Measurements from ENCODE around the gene SLC37A1.
A peak's percentile ranks its signal among the peaks of the same experiment; 100 is the strongest.
"Not testable (repeated sequence)": the region's sequence is repeated elsewhere in the genome, so short reads cannot be mapped to it uniquely, and the experiment has no call there.

SLC37A1 gene

GRCh38 chr21:42513151-42513984 is at the start of gene SLC37A1:
TSS of gene SLC37A1 (plus strand) at chr21:42513852. CDS start at chr21:42518455, 4,603 bp downstream.
- DNase-seq = peak in 1 of 14 donors; percentile 41

GRCh38 chr21:42463861-42464515 is 49.7 kb upstream of the SLC37A1 start:
- peak in 3 of 14 donors; percentile 6 to 22 (median 12) for DNase-seq

- no peak for DNase-seq
These were observed 48.4 kb upstream of the SLC37A1 start for GRCh38 chr21:42465008-42465802.

- DNase-seq = no peak
These were observed 47.9 kb upstream of the SLC37A1 start for GRCh38 chr21:42465803-42466127.

GRCh38 chr21:42466700-42467099 is 47.0 kb upstream of the SLC37A1 start:
- no peak for DNase-seq

GRCh38 chr21:42467140-42467983 is 46.3 kb upstream of the SLC37A1 start:
- no peak for DNase-seq

GRCh38 chr21:42468491-42469131 is 45.0 kb upstream of the SLC37A1 start:
- DNase-seq = peak in 2 of 14 donors; percentile 24 to 26

- DNase-seq = no peak
These were observed 44.4 kb upstream of the SLC37A1 start for GRCh38 chr21:42469272-42469671.

- DNase-seq = not testable (repeated sequence)
These were observed 43.9 kb upstream of the SLC37A1 start for GRCh38 chr21:42469726-42470125.

GRCh38 chr21:42471206-42471605 is 42.4 kb upstream of the SLC37A1 start:
- no peak for DNase-seq

GRCh38 chr21:42471716-42472330 is 41.8 kb upstream of the SLC37A1 start:
- DNase-seq = no peak

GRCh38 chr21:42472521-42472920 is 41.1 kb upstream of the SLC37A1 start:
- DNase-seq = no peak

GRCh38 chr21:42473498-42474042 is 40.1 kb upstream of the SLC37A1 start:
- no peak for DNase-seq

- DNase-seq = no peak
These were observed 39.4 kb upstream of the SLC37A1 start for GRCh38 chr21:42474043-42474831.

GRCh38 chr21:42475036-42475435 is 38.6 kb upstream of the SLC37A1 start:
- no peak for DNase-seq

GRCh38 chr21:42475526-42476387 is 37.9 kb upstream of the SLC37A1 start:
- DNase-seq = no peak

GRCh38 chr21:42476388-42477331 is 37.0 kb upstream of the SLC37A1 start:
- no peak for DNase-seq

GRCh38 chr21:42478504-42478903 is 35.1 kb upstream of the SLC37A1 start:
- no peak for DNase-seq
